Mucosa of rectum (tissue), 2 donors: Measurements from ENCODE around the gene LY6G6C.
A peak's percentile ranks its signal among the peaks of the same experiment; 100 is the strongest.

Experiments used
- H3K27ac ChIP-seq, 2 donors: one replicate each; pipeline ENCODE4 v1.7.0; 2013; ENCODE audit warnings: inconsistent platforms in 2 of 2, low read depth in 2 of 2, low read length in 2 of 2
- H3K27me3 ChIP-seq, 2 donors: one replicate each; pipeline ENCODE4 v1.7.0; 2013; ENCODE audit warnings: low read length in 2 of 2; ENCODE audit not compliant: control insufficient read depth in 2 of 2, insufficient read depth in 2 of 2
- H3K36me3 ChIP-seq, 2 donors: one replicate each; pipeline ENCODE4 v1.7.0; 2013; ENCODE audit warnings: low read length in 2 of 2; ENCODE audit not compliant: control insufficient read depth in 2 of 2, insufficient read depth in 2 of 2
- H3K4me1 ChIP-seq, 2 donors: one replicate each; pipeline ENCODE4 v1.7.0; 2013; ENCODE audit warnings: low read length in 2 of 2, mild to moderate bottlenecking in 1 of 2; ENCODE audit not compliant: control insufficient read depth in 2 of 2, insufficient read depth in 2 of 2
- H3K4me3 ChIP-seq, 2 donors: one replicate each; pipeline ENCODE4 v1.7.0; 2013; ENCODE audit warnings: low read length in 2 of 2
- H3K9ac ChIP-seq, 2 donors: one replicate each; pipeline ENCODE4 v1.7.0; 2013; ENCODE audit warnings: low read length in 2 of 2, low read depth in 1 of 2, mild to moderate bottlenecking in 1 of 2
- H3K9me3 ChIP-seq, 2 donors: one replicate each; pipeline ENCODE4 v1.7.0; 2013; ENCODE audit warnings: low read length in 2 of 2; ENCODE audit not compliant: control insufficient read depth in 2 of 2
- donor health status: healthy.
- donor health status: Normal muscosa, but diverticular disease.

The LY6G6C gene

DNA sequence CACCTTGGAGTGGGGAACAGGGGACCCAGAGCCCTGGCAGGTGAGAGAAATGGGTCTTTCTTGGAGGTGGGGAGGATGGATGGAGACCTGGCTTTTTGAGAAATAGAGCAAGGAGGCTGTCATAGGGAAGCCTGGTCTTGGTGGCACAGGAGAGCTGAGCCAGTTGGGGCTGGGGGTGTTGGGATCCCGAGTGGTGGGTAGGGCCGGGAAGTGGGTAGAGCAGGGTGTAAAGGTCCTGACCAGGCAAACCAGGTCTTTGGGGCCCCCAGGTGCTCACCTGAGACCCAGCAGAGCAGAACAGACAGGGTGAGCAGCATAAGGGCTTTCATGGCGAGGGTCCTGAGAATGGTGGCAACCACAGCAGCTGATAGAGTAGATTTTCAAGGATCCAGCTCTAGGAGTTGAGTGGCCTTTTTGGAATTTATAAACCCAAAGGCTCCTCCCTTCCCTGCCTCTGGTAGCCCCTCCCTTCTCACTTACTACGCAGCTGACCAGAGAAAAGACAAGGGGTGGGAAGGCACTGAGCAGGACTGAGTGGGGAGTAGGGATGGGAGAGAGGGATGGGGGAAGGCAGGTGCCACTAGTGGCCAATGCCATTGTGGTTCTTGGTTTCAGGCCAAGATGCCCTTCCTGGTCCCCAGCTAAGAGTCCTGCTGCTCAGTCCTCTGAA, at the start of gene LY6G6C:
TSS of gene LY6G6C (minus strand) at position 396 of the 670 bp plus-strand sequence. CDS start at position 329, 67 bp downstream.
- H3K9ac ChIP-seq = no peak within 1 kb of the TSS
- peaks cover 3 to 6% of the 10 kb centered on the region in 2 donors for H3K36me3 ChIP-seq
- H3K4me3 ChIP-seq = no peak within 1 kb of the TSS
- no peak within 1 kb of the TSS for H3K27ac ChIP-seq
- H3K4me1 ChIP-seq = peaks cover 14 to 39% of the 10 kb centered on the region in 2 donors
- H3K27me3 ChIP-seq = no peaks in the 10 kb centered on the region
- no peaks in the 10 kb centered on the region for H3K9me3 ChIP-seq

DNA sequence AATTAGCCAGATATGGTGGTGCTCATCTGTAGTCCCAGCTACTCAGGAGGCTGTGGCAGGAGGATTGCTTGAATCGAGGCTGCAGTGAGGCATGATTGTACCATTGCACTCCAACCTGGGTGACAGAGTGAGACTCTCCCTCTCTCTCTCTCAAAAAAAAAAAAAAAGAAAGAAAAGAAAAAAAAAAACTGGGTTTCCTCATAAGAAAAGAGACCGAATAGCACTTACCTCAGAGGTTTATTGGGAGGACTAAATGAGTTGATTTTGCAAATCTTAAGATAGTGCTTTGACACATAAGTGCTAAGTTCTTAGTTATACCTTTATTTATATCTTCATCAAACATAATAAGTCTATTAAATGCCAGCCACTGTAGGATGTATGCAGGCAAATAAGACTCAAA, 49.3 kb upstream of the LY6G6C start:
- Histone ChIP-seq H3K4me3 (no peak overlapping the region), H3K36me3 (no peaks in the 10 kb centered on the region), H3K27ac (peak overlapping the region; percentile 60 to 70), H3K4me1 (peaks cover 9 to 19% of the 10 kb centered on the region in 2 donors), H3K9me3 (no peaks in the 10 kb centered on the region), H3K9ac (no peak overlapping the region), H3K27me3 (no peaks in the 10 kb centered on the region)

DNA sequence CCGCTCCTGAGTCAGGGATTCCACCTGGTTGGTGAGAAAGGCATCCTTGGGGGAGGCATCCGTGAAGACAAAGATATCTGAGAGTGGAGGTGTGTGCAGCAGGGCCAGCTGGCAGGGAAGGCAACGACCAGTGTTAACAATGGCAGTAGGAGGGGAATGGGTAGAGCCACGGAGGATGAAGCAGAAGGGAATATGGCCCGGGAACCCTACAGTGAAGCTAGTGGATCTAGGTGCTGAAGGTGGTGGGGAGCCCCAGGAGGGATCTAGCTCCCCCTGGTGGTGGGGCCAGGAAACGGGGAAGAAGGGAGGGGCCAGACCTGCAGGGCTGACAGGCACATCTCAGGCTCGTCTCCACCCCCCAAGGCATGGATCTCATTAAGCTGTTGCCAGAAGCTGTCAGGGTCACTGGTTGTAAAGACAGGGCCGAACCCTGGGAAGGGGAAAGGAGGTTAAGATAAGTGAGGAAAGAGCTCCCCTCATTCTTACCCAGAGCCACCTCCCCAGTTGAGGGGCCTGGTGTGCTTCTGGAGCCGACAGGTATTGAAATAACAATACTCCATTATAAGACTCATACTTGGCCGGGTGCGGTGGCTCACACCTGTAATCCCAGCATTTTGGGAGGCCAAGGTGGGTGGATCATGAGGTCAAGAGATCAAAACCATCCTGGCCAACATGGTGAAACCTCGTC, 48.3 kb upstream of the LY6G6C start:
- H3K27ac ChIP-seq = peak overlapping the region; percentile 65 to 72

GRCh38 chr6:31768363-31769257, 47.1 kb upstream of the LY6G6C start:
- no peaks in the 10 kb centered on the region for H3K36me3 ChIP-seq
- H3K27me3 ChIP-seq = no peaks in the 10 kb centered on the region
- H3K4me3 ChIP-seq = no peak overlapping the region
- H3K9ac ChIP-seq = no peak overlapping the region
- no peak overlapping the region for H3K27ac ChIP-seq
- peaks cover 0 to 9% of the 10 kb centered on the region in 2 donors for H3K4me1 ChIP-seq
- no peaks in the 10 kb centered on the region for H3K9me3 ChIP-seq

More for the DNA sequence above, 48.3 kb upstream of the LY6G6C start:
- no peaks in the 10 kb centered on the region for H3K36me3 ChIP-seq
- H3K9ac ChIP-seq = peak overlapping the region in 1 of 2 donors; percentile 46
- no peaks in the 10 kb centered on the region for H3K9me3 ChIP-seq
- H3K27me3 ChIP-seq = no peaks in the 10 kb centered on the region
- peaks cover 0 to 10% of the 10 kb centered on the region in 2 donors for H3K4me1 ChIP-seq
- peak overlapping the region in 1 of 2 donors; percentile 3 for H3K4me3 ChIP-seq

DNA sequence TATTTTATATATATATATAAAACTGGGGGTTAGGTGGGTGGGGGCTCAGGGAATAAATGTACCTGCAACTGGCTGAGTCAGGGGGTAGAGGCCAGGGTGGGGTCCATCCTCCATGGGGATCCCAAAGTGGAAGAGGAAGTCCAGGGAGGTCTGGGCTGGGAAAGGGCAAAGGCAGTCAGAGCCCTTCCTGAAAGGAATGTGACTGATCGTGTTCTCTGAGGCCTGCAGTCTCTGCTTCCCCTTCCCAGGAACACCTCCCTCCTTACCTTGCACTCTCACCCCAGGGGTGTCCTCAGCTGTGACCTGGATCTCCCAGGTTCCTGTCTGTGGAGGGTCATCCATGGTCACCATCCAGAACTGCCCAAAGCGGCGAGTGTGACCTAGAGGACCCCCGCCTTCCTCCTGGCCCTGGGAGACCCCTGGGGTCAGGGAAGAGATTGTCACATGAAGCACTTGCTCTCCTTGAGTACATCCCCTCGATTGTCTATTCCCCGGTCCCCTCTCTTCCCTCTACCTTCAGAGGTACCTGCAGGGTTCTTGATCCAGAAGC, 45.6 kb upstream of the LY6G6C start:
- H3K9me3 ChIP-seq = no peaks in the 10 kb centered on the region
- H3K36me3 ChIP-seq = no peaks in the 10 kb centered on the region
- H3K4me3 ChIP-seq = no peak overlapping the region
- H3K9ac ChIP-seq = no peak overlapping the region
- no peaks in the 10 kb centered on the region for H3K27me3 ChIP-seq
- peaks cover 0 to 4% of the 10 kb centered on the region in 2 donors for H3K4me1 ChIP-seq
- H3K27ac ChIP-seq = no peak overlapping the region

- no peak overlapping the region for H3K27ac ChIP-seq
- no peaks in the 10 kb centered on the region for H3K36me3 ChIP-seq
- H3K27me3 ChIP-seq = no peaks in the 10 kb centered on the region
- H3K4me1 ChIP-seq = peaks cover 0 to 4% of the 10 kb centered on the region in 2 donors
- no peaks in the 10 kb centered on the region for H3K9me3 ChIP-seq
- H3K9ac ChIP-seq = no peak overlapping the region
- H3K4me3 ChIP-seq = peak overlapping the region; percentile 29
Observed at GRCh38 chr6:31765910-31766794, 44.6 kb upstream of the LY6G6C start.

GRCh38 chr6:31765559-31765909, 44.0 kb upstream of the LY6G6C start:
- no peaks in the 10 kb centered on the region for H3K9me3 ChIP-seq
- no peak overlapping the region for H3K4me3 ChIP-seq

DNA sequence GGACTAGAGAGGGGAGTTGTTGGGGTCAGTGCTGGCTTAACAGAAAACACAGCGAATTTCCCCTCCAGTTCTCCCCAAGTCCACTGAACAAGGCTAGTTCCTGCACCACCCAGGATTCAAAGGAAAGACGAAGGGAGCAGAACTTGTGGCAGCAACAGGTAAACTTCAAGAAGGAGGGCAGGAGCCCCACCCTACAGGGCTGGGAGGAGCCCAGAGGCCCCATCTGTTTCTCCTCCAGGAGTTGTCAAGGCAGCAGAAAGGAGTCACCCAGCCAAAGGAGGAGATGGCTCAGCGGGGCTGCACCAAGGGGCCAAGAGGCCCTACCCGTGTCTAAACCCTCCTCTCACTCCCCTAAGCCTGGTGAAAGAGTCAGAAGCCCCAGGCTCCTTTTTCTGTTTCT, 42.7 kb upstream of the LY6G6C start:
- H3K4me3 ChIP-seq = no peak overlapping the region
- no peak overlapping the region for H3K9ac ChIP-seq
- no peaks in the 10 kb centered on the region for H3K4me1 ChIP-seq
- no peaks in the 10 kb centered on the region for H3K9me3 ChIP-seq
- H3K36me3 ChIP-seq = no peaks in the 10 kb centered on the region
- H3K27ac ChIP-seq = no peak overlapping the region
- no peaks in the 10 kb centered on the region for H3K27me3 ChIP-seq

More at GRCh38 chr6:31765559-31765909, 44.0 kb upstream of the LY6G6C start:
- Histone ChIP-seq H3K27me3 (no peaks in the 10 kb centered on the region), H3K9ac (no peak overlapping the region), H3K27ac (no peak overlapping the region), H3K36me3 (no peaks in the 10 kb centered on the region), H3K4me1 (peaks cover 0 to 4% of the 10 kb centered on the region in 2 donors)

- Histone ChIP-seq H3K27me3 (no peaks in the 10 kb centered on the region), H3K36me3 (no peaks in the 10 kb centered on the region), H3K27ac (no peak overlapping the region), H3K9me3 (no peaks in the 10 kb centered on the region), H3K4me3 (no peak overlapping the region), H3K9ac (no peak overlapping the region), H3K4me1 (no peaks in the 10 kb centered on the region)
Observed at GRCh38 chr6:31763619-31763940, 42.0 kb upstream of the LY6G6C start.
